HG02884 (cell line): ENCODE results near the gene SYN1.

Experiments
- ATAC-seq: cut with Tn5 transposase; IDR thresholded peaks from one replicate; pipeline ENCODE4 v1.9.1; 2021; ENCODE audit warnings: mild to moderate bottlenecking, moderate library complexity; ENCODE audit not compliant: unreplicated experiment

Gene SYN1

DNA sequence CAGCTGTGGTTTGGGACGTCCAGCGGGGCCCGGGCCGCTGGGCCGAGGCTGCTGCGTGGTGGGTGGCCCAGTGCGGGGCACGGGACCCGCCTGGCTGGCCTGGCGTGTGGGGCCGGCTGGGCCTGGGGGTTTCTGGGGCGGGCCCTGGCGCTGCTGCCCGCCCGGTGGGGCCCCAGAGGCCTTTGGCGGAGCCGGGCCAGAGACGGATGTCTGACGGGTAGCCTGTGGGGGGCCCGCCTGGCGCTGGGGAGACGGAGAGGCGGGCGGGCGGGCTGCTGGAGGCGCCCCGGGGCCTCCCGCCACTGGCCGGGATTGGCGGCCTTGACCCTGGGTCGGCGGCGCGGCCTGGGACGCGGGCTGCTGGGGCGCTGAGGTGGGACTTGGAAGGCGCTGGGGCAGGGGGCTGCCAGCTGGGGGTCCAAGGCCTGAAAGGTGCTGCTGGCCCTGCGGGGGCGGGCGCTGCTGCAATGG lies 45.5 kb downstream of the SYN1 start:
- no peak for ATAC-seq

DNA sequence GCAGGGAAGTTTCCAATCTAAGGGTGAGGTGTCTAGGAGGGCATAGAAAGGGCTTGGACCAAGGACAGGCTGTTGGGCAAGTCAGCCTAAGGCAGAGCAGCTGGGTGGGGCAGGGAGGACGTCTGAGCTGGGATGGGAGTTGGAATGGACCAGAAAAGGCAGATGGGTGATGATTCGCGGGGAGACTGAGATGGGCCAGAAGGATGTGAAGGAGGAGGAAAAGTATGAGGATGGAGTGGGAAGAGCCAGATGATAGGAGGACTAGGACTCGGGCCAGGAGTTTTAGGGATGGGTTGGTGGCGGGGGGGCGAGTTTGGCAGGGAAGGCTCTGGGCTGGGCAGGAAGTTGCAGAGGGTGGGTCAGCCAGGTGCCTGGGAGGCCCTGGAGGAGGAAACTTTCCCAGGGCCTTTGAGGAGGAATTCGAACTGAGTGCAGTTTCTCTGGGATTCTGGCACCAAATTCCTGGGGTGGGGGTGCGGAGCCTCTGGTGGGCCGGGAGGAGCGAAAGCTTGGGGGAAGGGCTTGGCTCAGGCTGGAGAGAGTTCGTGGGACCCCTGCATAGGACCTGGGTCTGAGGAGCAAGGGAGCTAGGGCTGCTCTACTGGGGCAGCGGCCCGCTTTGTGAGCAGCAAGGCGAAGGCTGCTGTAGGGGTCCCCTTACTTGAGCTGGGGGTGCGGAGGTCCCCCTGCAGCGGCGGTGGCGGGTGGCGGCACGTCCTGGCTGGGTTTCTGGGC lies 46.1 kb downstream of the SYN1 start:
- no peak for ATAC-seq

- ATAC-seq, result no peak
These were observed 46.8 kb downstream of the SYN1 start for GRCh38 chrX:47572773-47573340.

- no peak for ATAC-seq
These were observed 47.8 kb downstream of the SYN1 start for GRCh38 chrX:47571896-47572295.

GRCh38 chrX:47571215-47571614 lies 48.4 kb downstream of the SYN1 start:
- ATAC-seq, result no peak

DNA sequence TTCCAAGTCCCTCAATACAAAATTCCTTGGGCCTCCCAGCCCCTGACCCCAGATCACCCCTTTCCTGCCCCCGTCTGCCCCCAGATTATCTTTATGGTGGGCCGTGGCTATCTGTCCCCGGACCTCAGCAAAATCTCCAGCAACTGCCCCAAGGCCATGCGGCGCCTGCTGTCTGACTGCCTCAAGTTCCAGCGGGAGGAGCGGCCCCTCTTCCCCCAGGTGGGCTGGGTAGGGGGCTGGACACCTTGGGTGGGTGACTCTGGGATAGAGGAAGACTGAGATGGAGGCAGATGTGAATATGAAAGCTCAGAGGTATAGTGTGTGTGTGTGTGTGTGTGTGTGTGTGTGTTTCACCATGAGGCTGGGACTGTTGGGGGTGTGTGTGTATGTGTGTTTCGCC lies 48.9 kb downstream of the SYN1 start:
- no peak for ATAC-seq

- no peak for ATAC-seq
These were observed 50.9 kb downstream of the SYN1 start for GRCh38 chrX:47568656-47569295.

- no peak for ATAC-seq
These were observed 52.8 kb downstream of the SYN1 start for GRCh38 chrX:47566841-47567240.

DNA sequence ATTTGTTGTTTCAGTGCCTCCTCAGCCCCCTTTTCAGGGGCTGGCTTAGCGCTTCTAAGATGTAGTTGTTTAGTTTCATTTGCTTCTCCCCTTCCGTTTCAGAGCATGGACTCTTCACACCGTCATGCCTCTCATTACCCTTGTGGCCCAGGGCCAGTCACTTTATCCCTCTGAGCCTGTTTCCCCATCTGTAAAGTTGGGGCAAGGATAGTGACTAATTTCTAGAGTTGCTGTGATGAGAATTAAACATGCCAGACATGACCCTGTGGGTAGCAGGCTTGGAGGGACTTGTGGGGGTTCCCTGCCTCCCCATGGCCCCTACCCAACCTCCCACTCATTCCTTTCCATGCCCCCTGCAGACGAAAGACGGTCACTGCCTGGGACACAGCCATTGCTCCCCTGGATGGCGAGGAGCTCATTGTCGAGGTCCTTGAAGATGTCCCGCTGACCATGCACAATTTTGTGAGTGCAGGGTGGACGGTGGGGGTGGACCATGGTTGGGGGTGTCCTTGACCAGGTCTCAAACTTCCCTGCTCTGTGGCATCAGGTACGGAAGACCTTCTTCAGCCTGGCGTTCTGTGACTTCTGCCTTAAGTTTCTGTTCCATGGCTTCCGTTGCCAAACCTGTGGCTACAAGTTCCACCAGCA lies 55.1 kb downstream of the SYN1 start:
- ATAC-seq, result no peak

DNA sequence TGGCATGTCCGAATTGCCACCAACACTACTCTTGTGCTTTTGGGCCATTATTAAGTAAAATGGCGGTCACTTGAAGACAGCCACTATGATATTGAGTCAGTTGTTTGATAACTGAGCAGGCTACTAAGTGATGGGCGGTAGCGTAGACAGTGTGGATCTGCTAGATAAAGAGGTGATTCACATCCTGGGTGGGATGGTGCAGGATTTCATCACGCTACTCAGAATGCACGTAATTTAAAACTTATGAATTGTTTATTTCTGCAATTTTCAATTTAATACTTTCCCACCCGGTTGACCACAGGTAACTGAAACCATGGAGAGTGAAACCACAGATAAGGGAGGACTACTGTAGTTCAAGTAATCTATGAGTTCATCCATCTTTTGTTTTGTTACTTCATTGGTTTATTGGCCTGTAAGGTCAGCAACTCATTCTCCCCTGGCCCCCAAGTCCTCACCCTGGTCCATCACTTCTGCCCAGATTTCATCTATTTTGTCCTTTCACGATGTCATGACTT lies 55.8 kb downstream of the SYN1 start:
- ATAC-seq, result no peak

GRCh38 chrX:47562615-47563243 lies 56.9 kb downstream of the SYN1 start:
- no peak for ATAC-seq

DNA sequence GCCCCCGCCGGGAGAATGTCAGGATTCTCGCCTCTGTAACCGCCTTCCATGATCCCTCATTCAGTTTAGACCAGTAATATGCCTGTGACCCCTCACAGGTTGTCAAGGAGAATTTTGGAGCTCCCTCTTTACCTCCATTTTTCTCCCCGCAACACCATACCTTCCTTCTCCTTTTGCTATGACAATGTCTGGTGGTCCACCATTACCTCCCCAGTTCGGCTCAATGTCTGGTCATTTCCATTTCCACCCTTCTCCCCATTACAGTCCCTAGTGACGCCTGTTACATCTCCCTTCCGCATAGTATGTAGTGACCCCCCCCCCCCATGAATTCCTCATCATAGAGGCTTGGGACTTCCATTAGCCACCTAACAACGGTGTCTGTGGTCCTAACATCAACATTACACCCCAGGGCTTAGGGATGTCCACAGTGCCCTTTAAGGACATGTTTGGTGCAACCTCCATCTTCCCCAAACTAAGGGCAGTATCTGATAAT lies 58.0 kb downstream of the SYN1 start:
- no peak for ATAC-seq

DNA sequence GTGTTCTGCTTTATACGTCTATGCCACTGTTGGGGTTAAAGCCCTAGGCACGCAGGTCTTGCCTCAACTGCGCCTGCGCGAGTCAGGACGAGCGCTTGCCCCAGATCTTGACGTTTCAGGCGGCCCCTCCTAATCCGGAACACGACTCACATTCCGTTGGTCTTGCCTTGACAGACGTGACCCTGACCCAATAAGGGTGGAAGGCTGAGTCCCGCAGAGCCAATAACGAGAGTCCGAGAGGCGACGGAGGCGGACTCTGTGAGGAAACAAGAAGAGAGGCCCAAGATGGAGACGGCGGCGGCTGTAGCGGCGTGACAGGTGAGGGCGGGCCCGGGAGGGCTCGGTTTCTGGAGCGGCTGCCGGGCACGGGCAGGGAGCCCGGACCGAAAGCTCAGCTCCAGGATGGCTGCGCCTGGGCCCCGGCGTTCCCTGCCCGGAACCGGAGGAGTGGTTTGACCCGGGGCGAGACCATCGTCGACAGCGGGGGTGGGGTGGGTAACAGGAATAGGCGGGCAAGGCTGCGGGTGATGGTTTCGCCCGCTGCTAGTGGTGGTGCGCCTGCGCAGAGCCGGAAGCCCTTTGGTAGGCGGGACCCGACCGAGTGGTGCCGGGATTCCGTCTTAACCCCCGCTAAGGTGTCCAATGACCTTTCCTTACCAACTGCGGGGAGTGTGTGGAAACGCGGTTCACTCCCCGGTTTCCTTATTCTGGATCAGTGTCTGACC lies 58.6 kb downstream of the SYN1 start, which contains the start of gene ARAF:
TSS of gene ARAF (plus strand) at position 272 of the 725 bp plus-strand sequence. CDS start 1,763 bp downstream, outside the sequence.
- ATAC-seq, result peak; percentile 85

DNA sequence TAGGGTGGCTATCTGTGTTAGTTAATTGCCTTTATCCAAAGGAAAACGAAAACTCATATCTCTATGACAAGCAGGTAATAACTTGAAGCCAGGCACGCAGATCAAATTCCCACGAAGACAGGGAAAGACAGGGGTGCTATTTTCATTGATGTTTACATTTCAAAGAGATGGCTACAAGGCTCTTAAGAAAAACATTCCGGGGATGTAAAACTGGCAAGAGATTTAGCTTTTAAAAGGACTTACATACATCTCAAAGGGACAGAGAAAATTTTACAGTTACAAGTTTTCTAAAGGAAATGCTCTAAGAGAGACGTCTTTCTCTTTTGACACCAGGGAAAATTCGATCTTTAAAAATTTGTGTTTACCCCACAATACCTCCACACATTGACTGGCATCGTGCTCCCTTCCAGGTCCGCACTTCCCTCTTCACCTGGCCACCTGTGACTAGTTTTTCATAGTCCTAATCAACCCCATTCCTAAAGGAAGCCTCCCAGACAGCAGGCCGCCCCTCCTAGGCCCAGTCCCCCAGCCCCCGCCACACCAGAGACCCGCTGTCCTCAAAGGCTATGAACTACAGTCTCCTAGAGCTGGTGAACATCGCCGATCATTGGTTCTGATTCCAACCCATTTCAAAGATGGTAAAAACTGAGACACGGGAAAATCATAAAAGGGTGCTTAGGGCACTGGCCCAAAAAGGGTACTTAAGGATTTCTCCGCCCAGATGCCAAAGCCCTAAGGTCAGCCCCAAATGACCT lies 59.3 kb downstream of the SYN1 start:
- ATAC-seq, result no peak

DNA sequence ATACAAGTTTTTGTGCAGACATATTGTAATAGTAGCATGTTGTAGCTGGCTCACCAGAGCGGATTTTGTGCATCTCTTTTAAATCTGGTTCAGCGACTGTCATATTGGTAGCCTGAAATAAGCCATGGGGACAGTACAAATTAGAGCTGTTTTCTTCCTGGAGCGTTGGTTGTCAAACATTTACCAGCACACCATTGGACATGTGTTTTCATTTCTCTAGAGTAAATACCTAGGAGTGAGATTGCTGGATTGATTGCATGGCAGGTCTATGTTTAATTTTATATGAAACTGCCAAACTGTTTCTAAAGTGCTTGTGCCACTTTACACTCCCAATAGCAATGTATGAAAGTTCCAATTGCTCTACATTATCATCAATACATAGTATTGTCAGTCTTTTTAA lies 61.2 kb downstream of the SYN1 start:
- no peak for ATAC-seq

DNA sequence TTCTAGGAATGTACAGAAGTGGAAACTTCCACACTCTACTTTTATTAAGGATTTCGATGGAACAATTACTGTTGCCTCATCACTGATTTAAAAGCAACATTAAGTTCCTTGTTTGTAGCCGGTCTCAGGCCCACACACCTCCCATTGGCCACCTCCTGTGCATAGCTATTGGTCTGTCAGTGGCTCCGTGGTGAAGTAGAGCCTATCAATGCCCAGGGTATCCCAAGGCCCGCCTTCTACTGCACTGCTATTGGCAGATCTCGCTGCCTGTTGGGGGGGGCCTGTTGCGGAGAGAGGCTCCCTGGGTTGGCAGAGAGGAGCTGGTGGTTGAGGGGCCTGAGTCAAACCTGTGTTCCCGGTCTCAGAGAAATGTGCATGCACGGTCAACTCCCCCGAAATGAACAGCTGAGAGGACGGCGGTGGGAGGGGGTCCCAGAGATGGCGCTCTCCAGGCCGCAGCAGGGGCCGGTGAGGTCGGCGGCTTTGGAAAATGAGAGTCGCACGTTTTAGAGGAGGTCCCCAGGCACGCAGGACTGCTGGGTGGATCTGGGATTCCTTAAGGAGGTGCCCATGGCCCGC lies 63.5 kb downstream of the SYN1 start:
- ATAC-seq, result peak; percentile 85

- no peak for ATAC-seq
These were observed 76.2 kb downstream of the SYN1 start for GRCh38 chrX:47543496-47543895.

DNA sequence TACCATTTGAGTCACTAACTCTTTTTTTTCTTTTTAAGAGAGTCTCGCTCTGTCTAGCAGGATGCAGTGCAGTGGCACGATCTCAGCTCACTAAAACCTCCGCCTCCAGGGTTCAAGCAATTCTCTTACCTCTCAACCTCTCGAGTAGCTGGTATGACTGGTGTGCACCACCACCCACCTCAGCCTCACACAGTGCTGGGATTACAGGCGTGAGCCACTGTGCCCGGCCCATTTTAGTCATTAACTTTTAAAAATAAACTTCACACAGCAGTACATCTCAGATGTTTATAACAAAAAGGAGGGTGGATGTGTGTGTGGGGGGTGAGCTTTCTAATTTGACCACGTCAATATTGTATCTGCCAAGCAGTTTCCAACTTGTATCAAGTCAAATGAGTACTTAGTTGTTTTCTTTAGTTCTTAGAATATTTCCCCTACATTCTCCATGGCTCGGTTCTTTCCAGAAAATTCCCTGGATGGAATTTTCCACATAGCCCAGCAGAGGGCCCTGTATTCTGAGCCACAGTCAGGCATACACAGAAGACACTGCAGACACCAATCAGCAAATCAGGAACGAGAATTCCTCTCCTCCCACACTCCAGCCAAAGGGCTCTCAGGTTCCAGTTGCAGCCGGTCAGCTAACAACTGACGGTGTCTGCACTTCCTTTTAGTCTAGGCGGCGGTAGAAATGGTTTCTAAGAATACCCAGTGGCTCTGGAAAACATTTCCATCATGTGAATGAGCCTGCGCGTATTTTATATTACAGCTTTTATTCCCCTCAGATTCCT lies 78.7 kb downstream of the SYN1 start:
- ATAC-seq, result no peak
